Nephron progenitor cell (in vitro differentiated cells): ENCODE results near the gene PPIF.

Experiments
- DNase-seq: peaks from one replicate; pipeline ENCODE4 v3.0.0; 2021
- H3K27ac Mint-ChIP-seq: 2 replicates; pipeline ENCODE4 v1.8.0; 2021; ENCODE audit warnings: mild to moderate bottlenecking, moderate library complexity, mixed read lengths
- H3K27me3 Mint-ChIP-seq: 2 replicates; pipeline ENCODE4 v1.8.0; 2021; ENCODE audit warnings: mild to moderate bottlenecking, low read depth, mixed read lengths; ENCODE audit not compliant: poor library complexity
- H3K36me3 Mint-ChIP-seq: 2 replicates; pipeline ENCODE4 v1.8.0; 2021; ENCODE audit warnings: low read depth, mixed read lengths
- H3K4me1 Mint-ChIP-seq: 2 replicates; pipeline ENCODE4 v1.8.0; 2021; ENCODE audit warnings: mixed read lengths
- H3K4me3 Mint-ChIP-seq: 2 replicates; pipeline ENCODE4 v1.8.0; 2021; ENCODE audit warnings: mild to moderate bottlenecking, moderate library complexity, mixed read lengths
- H3K9me3 Mint-ChIP-seq: 2 replicates; pipeline ENCODE4 v1.8.0; 2021; ENCODE audit warnings: mild to moderate bottlenecking, moderate library complexity, mixed read lengths
- TF ChIP-seq, protein P1 (sequence below): fragments of 200-600 bp; sonication (generic); IDR thresholded peaks from 2 replicates; pipeline ENCODE4 v1.5.0; 2021; ENCODE audit warnings: antibody characterized with exemption

Gene PPIF

DNA sequence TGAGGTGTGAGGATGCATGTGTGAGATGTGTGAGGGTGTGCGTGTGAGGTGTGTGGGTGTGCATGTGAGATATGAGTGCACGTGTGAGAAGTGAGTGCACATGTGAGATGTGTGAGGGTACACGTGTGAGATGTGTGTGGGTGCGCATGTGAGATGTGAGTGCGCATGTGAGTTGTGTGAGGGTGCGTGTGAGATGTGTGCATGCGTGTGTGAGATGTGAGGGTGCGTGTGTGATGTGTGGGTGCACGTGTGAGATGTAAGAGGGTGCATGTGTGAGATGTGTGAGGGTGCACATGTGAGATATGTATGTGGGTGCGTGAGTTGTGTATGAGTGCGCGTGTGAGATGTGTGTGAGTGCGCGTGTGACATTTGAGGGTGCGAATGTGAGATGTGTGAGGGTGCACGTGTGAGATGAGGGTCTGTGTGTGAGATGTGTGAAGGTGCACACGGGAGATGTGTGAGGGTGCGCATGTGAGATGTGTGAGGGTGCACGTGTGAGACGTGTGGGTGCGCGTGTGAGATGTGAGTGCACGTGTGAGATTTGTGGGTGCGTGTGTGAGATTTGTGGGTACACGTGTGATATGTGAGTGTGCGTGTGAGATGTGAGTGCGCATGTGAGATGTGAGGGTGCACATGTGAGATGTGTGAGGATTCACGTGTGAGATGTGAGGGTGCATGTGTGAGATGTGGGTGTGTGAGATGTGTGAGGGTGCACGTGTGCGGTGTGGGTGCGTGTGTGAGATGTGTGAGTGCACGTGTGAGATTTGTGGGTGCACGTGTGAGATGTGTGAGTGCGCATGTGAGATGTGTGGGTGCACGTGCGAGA is 30.5 kb downstream of the PPIF start:
- Mint-ChIP-seq H3K27me3 (peaks cover 2% of the 10 kb centered on the region), H3K9me3 (no peaks in the 10 kb centered on the region), H3K4me1 (peaks cover 23% of the 10 kb centered on the region), H3K36me3 (peaks cover 4% of the 10 kb centered on the region), H3K4me3 (no peak overlapping the region), H3K27ac (no peak overlapping the region)
- TF ChIP-seq, protein P1, sequence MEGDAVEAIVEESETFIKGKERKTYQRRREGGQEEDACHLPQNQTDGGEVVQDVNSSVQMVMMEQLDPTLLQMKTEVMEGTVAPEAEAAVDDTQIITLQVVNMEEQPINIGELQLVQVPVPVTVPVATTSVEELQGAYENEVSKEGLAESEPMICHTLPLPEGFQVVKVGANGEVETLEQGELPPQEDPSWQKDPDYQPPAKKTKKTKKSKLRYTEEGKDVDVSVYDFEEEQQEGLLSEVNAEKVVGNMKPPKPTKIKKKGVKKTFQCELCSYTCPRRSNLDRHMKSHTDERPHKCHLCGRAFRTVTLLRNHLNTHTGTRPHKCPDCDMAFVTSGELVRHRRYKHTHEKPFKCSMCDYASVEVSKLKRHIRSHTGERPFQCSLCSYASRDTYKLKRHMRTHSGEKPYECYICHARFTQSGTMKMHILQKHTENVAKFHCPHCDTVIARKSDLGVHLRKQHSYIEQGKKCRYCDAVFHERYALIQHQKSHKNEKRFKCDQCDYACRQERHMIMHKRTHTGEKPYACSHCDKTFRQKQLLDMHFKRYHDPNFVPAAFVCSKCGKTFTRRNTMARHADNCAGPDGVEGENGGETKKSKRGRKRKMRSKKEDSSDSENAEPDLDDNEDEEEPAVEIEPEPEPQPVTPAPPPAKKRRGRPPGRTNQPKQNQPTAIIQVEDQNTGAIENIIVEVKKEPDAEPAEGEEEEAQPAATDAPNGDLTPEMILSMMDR = no peak
- DNase-seq = no peak

DNA sequence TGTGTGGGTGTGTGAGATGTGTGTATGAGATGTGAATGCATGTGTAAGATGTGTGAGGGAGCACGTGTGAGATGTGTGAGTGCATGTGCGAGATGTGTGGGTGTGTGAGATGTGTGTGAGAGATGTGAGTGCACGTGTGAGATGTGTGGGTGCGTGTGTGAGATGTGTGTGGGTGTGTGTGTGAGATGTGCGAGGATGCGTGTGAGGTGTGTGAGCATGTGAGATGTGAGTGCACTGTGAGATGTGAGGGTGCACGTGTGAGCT is 31.0 kb downstream of the PPIF start:
- Mint-ChIP-seq H3K27ac (no peak overlapping the region), H3K9me3 (no peaks in the 10 kb centered on the region), H3K4me3 (no peak overlapping the region), H3K36me3 (peaks cover 4% of the 10 kb centered on the region), H3K27me3 (peaks cover 2% of the 10 kb centered on the region), H3K4me1 (peaks cover 26% of the 10 kb centered on the region)
- TF ChIP-seq, protein P1 = no peak
- no peak for DNase-seq

DNA sequence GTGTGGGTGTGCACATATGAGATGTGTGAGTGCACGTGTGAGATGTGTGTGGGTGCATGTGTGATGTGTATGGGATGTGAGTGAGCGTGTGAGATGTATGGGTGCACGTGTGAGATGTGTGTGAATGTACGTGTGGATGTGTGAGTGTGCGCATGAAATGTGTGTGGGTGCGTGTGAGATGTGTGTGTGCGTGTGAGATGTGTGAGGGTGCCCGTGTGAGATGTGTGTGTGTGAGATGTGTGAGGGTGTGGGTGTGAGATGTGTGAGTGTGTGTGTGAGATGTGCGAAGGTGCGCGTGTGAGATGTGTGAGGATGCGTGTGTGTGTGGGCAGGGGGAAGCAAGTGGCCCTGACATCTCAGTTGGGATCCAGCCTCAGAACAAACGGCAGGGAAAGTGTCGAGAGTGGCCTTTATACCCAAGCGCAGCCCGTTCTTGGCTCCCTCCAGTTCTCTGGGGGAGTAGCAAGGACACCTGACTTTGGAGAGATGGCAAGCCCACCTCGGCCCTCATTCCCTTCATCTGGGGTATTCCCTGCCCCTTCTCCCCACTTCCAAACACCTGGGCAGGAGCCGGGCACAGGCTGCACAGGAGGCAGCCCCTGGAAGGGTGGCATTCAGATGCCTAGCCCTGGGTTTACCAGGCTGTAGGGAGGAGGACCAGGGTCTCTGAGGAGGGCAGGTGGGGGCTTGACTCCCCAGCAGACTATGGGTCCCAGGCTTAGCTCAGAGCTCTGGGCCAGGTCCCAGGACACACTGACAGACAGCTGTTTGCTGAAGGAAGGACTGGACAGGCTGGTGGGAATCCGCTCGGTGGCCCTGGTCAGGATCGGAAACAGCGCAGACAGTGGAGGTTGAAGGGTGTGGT is 31.6 kb downstream of the PPIF start:
- no peak overlapping the region for H3K27ac Mint-ChIP-seq
- no peak for DNase-seq
- TF ChIP-seq, protein P1 = no peak
- peaks cover 2% of the 10 kb centered on the region for H3K27me3 Mint-ChIP-seq
- H3K4me1 Mint-ChIP-seq = peaks cover 26% of the 10 kb centered on the region
- H3K4me3 Mint-ChIP-seq = no peak overlapping the region
- no peaks in the 10 kb centered on the region for H3K9me3 Mint-ChIP-seq
- peaks cover 4% of the 10 kb centered on the region for H3K36me3 Mint-ChIP-seq

DNA sequence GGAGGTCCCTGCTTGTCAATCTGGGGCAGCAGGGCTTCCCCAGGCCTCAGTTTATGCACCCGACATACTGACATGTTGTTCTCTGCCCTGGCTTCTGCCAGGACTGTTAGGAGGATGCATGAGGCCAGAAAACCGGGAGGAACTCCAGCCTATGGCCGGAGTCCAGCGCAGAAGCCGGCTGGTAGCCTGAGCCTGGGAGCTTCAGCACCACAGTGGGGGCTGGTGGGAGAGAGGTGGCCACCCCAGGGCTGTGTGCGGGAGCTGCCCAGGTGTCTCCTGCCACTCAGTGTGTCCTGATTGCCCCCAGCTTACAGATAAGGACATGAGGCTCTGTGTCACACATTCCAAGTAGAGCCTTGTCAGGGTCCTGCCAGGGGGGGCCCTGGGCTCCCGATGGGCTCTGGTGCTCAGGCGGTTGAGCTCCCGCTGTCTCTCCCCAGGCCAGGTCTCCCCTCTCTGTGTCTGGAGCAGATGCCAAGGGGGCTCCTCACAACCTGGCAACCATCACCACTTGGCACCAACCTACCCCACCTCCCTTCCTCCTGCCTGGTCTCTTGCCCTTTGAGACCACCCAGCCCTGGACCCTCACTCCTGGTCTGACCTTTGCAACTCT is 32.3 kb downstream of the PPIF start:
- DNase-seq = no peak
- TF ChIP-seq, protein P1 = no peak
- H3K4me3 Mint-ChIP-seq = no peak overlapping the region

DNA sequence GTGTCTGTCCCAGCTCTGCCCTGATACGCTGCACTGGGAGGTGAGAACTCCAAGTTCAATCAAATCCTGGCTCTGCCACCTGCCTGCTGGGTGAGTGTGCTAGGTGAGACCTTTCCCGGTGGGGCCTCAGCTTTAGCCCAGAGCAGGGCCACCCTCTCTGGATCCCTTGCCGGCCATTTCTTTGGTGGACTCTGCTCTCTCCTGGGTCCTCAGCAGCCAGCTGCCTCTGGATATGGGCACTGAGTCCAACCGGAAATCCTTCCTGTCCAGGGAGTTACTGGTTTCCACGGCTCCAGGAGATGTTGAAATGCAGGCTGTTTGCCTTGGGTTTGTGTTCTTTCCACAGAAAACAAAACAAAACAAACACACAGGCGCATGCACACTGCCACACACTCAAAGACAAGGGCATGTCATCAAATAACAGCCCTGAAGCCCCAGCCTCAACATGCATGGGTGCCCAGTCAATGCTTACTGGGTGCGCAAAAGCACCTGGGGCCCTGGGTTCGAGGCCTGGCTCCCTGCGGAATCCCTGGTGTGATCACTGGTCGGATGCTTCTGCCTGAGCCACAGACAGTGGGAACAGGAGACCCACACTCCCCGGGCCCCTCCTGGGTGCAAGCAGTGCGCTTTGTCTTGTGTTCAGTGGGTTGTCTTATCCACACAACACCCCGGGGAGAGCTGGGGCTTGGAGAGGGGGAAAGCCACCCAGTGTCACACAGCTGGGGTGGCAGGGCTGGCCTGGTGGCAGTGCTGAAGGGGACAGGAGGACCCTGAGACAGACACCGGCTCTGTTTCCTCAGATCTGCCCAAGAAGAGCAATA is 33.1 kb downstream of the PPIF start:
- no peak overlapping the region for H3K27ac Mint-ChIP-seq
- H3K4me3 Mint-ChIP-seq = no peak overlapping the region
- peaks cover 18% of the 10 kb centered on the region for H3K4me1 Mint-ChIP-seq
- TF ChIP-seq, protein P1 = no peak
- no peaks in the 10 kb centered on the region for H3K9me3 Mint-ChIP-seq
- H3K27me3 Mint-ChIP-seq = peaks cover 2% of the 10 kb centered on the region
- H3K36me3 Mint-ChIP-seq = peaks cover 4% of the 10 kb centered on the region
- no peak for DNase-seq

More for the DNA sequence above, 32.3 kb downstream of the PPIF start:
- Mint-ChIP-seq H3K4me1 (peaks cover 25% of the 10 kb centered on the region), H3K36me3 (peaks cover 4% of the 10 kb centered on the region), H3K27me3 (peaks cover 2% of the 10 kb centered on the region), H3K9me3 (no peaks in the 10 kb centered on the region), H3K27ac (no peak overlapping the region)
